NCI-H146 treated with DMSO at 0.1 percent for 48 hours (cell line): ENCODE measurements around the gene TUBGCP6.

Experiments used
- DNase-seq: peaks from one replicate; lab custom pipeline; 2025; ENCODE audit not compliant: unreplicated experiment; lab: John Stamatoyannopoulos, UW

TUBGCP6 gene

GRCh38 chr22:50266994-50267393 is 22.2 kb upstream of the TUBGCP6 start:
- no peak for DNase-seq

- no peak for DNase-seq
Measured at GRCh38 chr22:50264946-50265669, 20.3 kb upstream of the TUBGCP6 start.

GRCh38 chr22:50264104-50264745 is 19.4 kb upstream of the TUBGCP6 start:
- DNase-seq, result no peak

GRCh38 chr22:50262973-50263617 is 18.3 kb upstream of the TUBGCP6 start:
- no peak for DNase-seq

- no peak for DNase-seq
Measured at GRCh38 chr22:50262460-50262911, 17.7 kb upstream of the TUBGCP6 start.

- DNase-seq, result no peak
Measured at GRCh38 chr22:50261615-50262459, 17.0 kb upstream of the TUBGCP6 start, which contains the start of gene MAPK12. Gene MAPK12, minus strand, starts transcription at chr22:50261683. Its CDS starts 174 bp downstream, at chr22:50261509.

GRCh38 chr22:50260801-50261614 is 16.2 kb upstream of the TUBGCP6 start:
- DNase-seq, result no peak

- DNase-seq, result no peak
Measured at GRCh38 chr22:50260434-50260800, 15.6 kb upstream of the TUBGCP6 start.

- DNase-seq, result no peak
Measured at GRCh38 chr22:50259302-50259701, 14.5 kb upstream of the TUBGCP6 start.

- DNase-seq, result no peak
Measured at GRCh38 chr22:50258361-50259292, 13.8 kb upstream of the TUBGCP6 start.

- DNase-seq, result no peak
Measured at GRCh38 chr22:50257451-50258360, 12.9 kb upstream of the TUBGCP6 start.

GRCh38 chr22:50257041-50257440 is 12.2 kb upstream of the TUBGCP6 start:
- DNase-seq, result no peak

GRCh38 chr22:50256258-50256862 is 11.5 kb upstream of the TUBGCP6 start:
- no peak for DNase-seq

- DNase-seq, result no peak
Measured at GRCh38 chr22:50255607-50256006, 10.8 kb upstream of the TUBGCP6 start.

- no peak for DNase-seq
Measured at GRCh38 chr22:50255099-50255498, 10.3 kb upstream of the TUBGCP6 start.

GRCh38 chr22:50253941-50254340 is 9.1 kb upstream of the TUBGCP6 start:
- no peak for DNase-seq

- no peak for DNase-seq
Measured at GRCh38 chr22:50253046-50253915, 8.5 kb upstream of the TUBGCP6 start.
